Smooth muscle cell (in vitro differentiated cells): ENCODE results near the gene TBC1D16. TPM values are rescaled to one million over a fixed set of nuclear protein-coding genes. Genes with fewer than 3 reads are reported as not detected.

Experiments
- DNase-seq: peaks from one replicate; lab custom pipeline; 2025; ENCODE audit not compliant: unreplicated experiment; lab: John Stamatoyannopoulos, UW
- H2AFZ ChIP-seq: fragments of 200-600 bp; sonication (generic); 2 replicates; pipeline ENCODE4 v1.6.0; 2016; ENCODE audit warnings: antibody characterized with exemption, low read depth, mild to moderate bottlenecking
- H3F3A ChIP-seq: fragments of 200-600 bp; sonication (generic); 2 replicates; pipeline ENCODE4 v1.6.0; 2017; ENCODE audit warnings: antibody characterized with exemption, low read depth
- H3K27ac ChIP-seq: fragments of 200-600 bp; sonication (generic); 2 replicates; pipeline ENCODE4 v1.5.1; 2016; ENCODE audit warnings: low read depth, mild to moderate bottlenecking
- H3K27me3 ChIP-seq: fragments of 200-600 bp; sonication (generic); 2 replicates; pipeline ENCODE4 v1.6.1; 2016; ENCODE audit warnings: low read depth, mild to moderate bottlenecking
- H3K36me3 ChIP-seq: fragments of 200-600 bp; sonication (generic); 2 replicates; pipeline ENCODE4 v1.5.1; 2016; ENCODE audit warnings: low read depth
- H3K4me1 ChIP-seq: fragments of 200-600 bp; sonication (generic); 2 replicates; pipeline ENCODE4 v1.5.1; 2016; ENCODE audit warnings: low read depth
- H3K4me2 ChIP-seq: fragments of 200-600 bp; sonication (generic); 2 replicates; pipeline ENCODE4 v1.6.0; 2016; ENCODE audit warnings: mild to moderate bottlenecking
- H3K4me3 ChIP-seq: fragments of 200-600 bp; sonication (generic); 2 replicates; pipeline ENCODE4 v1.5.1; 2016; ENCODE audit warnings: mild to moderate bottlenecking
- H3K79me2 ChIP-seq: fragments of 200-600 bp; sonication (generic); 2 replicates; pipeline ENCODE4 v1.6.0; 2016; ENCODE audit warnings: low read depth, mild to moderate bottlenecking
- H3K9ac ChIP-seq: fragments of 200-600 bp; sonication (generic); 2 replicates; pipeline ENCODE4 v1.6.0; 2016; ENCODE audit warnings: low read depth
- H3K9me3 ChIP-seq: fragments of 200-600 bp; sonication (generic); replicated peaks from 2 replicates; pipeline ENCODE4 v1.5.1; 2016; ENCODE audit warnings: low read depth
- H4K20me1 ChIP-seq: fragments of 200-600 bp; sonication (generic); 2 replicates; pipeline ENCODE4 v1.6.0; 2016; ENCODE audit warnings: low read depth
- WGBS: methylation state at CpG from one replicate; pipeline ENCODE4 v1.1.7; 2016; ENCODE audit warnings: low lambda C conversion rate; 5-methylcytosine and 5-hydroxymethylcytosine counted together
- polyA plus RNA-seq: library from polyadenylated mRNA; unstranded; fragments of >200 nt; fragmentation: Nextera tagmentation; extraction: Ambion mirVana; gene quantifications from 2 replicates; pipeline ENCODE4 v1.2.1, GENCODE V29; 2016
- total RNA-seq: library from RNA; depleted of rRNA; stranded (reverse); fragments of >200 nt; gene quantifications from 2 replicates; pipeline ENCODE4 v1.2.3, GENCODE V29; 2014
- TF ChIP-seq, protein P1 (sequence below): fragments of 200-600 bp; sonication (generic); IDR thresholded peaks from 2 replicates; pipeline ENCODE4 v1.5.1; 2017; ENCODE audit warnings: borderline replicate concordance, mild to moderate bottlenecking, antibody characterized with exemption; ENCODE audit not compliant: insufficient read depth, poor library complexity, severe bottlenecking

TBC1D16 gene
- total and polyA plus RNA-seq, 2 experiments from 2014 or later, result 17.4 to 24.6 TPM

DNA sequence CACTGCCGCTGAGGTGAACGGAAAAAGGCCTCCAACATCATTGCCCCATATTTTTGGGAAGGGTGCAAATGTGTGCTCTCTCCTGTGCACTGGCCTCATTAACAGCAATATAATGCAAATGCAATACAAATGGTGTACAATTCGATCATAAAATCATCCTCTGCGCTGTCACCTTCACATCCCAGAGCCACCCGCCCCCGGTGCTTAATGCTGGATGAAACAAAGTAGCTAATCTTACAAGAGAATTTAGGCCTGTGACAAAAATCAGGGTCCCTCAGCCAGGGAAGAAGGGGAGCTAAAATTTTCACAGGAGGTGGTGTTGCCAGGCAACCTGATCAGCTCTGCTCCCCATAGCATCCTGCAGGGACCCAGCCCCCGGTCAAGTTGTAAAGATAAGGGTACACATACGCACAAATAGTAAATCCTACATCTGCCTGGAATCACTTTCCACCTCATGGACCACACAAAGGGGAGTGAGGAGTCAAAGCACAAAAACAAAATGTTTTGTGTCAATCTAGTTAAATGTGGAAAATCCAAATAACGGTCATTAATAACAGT is 3.0 kb downstream of the TBC1D16 start:
- TF ChIP-seq, protein P1, sequence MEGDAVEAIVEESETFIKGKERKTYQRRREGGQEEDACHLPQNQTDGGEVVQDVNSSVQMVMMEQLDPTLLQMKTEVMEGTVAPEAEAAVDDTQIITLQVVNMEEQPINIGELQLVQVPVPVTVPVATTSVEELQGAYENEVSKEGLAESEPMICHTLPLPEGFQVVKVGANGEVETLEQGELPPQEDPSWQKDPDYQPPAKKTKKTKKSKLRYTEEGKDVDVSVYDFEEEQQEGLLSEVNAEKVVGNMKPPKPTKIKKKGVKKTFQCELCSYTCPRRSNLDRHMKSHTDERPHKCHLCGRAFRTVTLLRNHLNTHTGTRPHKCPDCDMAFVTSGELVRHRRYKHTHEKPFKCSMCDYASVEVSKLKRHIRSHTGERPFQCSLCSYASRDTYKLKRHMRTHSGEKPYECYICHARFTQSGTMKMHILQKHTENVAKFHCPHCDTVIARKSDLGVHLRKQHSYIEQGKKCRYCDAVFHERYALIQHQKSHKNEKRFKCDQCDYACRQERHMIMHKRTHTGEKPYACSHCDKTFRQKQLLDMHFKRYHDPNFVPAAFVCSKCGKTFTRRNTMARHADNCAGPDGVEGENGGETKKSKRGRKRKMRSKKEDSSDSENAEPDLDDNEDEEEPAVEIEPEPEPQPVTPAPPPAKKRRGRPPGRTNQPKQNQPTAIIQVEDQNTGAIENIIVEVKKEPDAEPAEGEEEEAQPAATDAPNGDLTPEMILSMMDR, result no peak
- Histone ChIP-seq H3K27me3 (no peaks in the 10 kb centered on the region), H3K9ac (no peak overlapping the region), H3K79me2 (peaks cover 71% of the 10 kb centered on the region), H3K4me3 (no peak overlapping the region), H2AFZ (no peak overlapping the region), H4K20me1 (peaks cover 72% of the 10 kb centered on the region), H3K36me3 (no peaks in the 10 kb centered on the region), H3F3A (no peaks in the 10 kb centered on the region), H3K4me1 (peaks cover 4% of the 10 kb centered on the region), H3K9me3 (no peaks in the 10 kb centered on the region), H3K27ac (no peak overlapping the region), H3K4me2 (no peak overlapping the region)
- DNase-seq, result no peak
- 83% methylated on average over 9 of the region's 9 CpGs for WGBS

DNA sequence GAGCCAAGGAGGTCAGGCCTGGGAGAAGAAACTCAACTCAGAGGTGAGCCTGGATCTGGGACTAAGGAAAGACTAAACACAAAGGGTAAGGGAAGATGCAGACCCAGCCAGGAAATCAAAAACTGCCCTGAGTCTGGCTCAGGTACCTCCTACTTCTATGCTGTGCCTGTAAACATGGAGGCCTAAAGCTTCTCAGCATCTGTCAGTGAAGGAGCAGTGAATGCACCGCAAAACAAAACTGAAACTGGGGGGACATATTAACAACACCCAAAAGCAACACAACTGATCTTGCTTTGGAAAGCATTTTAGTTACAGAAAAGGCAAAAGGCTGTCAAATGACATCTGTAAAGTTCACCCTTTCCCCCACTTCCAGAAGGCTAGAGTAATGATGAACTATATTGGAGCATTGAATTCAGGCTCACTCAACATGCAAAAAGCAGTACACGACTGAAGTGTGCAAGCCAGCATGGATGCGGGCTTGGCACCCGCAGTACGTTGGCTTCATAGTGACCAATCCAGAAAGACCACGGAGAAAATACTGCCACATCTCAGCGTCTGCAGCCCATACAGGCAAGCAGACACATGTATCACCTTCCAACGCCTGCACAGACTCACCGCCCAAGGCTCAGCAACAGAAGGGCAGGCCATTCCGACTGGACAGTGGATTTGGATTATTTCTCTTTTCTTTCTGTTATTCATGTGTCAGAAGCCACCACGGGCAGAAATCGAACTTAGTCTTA is 3.8 kb downstream of the TBC1D16 start:
- H3K9me3 ChIP-seq, result no peaks in the 10 kb centered on the region
- no peaks in the 10 kb centered on the region for H3K36me3 ChIP-seq
- WGBS, result 90% methylated on average over 12 of the region's 12 CpGs
- H3K9ac ChIP-seq, result no peak overlapping the region
- peaks cover 81% of the 10 kb centered on the region for H4K20me1 ChIP-seq
- DNase-seq, result no peak
- no peak overlapping the region for H3K4me2 ChIP-seq
- H3K4me1 ChIP-seq, result peaks cover 4% of the 10 kb centered on the region
- TF ChIP-seq, protein P1, result no peak
- H3K27me3 ChIP-seq, result no peaks in the 10 kb centered on the region
- no peak overlapping the region for H3K4me3 ChIP-seq
- H3F3A ChIP-seq, result no peaks in the 10 kb centered on the region
- peaks cover 77% of the 10 kb centered on the region for H3K79me2 ChIP-seq
- no peak overlapping the region for H2AFZ ChIP-seq
- no peak overlapping the region for H3K27ac ChIP-seq

DNA sequence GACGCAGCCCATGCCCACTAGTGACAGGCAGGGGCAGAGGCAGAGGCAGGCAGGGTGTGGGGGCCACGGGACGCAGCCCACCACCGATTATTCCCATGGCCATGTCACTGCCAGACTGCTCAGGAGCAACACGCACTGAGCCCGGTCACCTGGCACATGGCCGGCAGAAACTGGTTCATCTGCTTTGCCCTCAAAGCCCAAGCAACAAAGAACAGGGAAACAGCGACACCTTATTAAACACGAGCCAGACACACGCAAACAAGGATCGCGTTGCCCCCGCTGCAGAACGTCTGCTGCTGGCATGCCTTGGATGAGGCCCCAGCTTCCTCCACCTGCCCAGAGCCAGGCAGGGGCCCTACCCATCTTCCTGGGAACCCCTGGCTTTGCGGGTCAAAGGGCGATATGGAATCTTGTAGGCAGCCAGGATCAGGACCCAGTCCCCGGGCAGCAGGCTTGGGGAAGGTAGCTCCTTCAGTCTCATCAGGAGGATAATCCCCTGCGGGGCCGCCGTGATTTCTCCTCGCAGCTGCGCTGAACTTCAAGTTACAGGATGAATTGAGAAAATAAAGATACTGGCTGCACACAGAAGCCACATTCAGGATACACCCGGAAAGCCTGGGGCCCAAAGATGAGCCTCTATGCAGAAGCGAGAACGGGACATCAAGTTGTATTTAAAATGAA is 4.8 kb downstream of the TBC1D16 start:
- WGBS, result 93% methylated on average over 25 of the region's 25 CpGs
- Histone ChIP-seq H3K79me2 (peaks cover 87% of the 10 kb centered on the region), H3K27ac (no peak overlapping the region), H3K9me3 (no peaks in the 10 kb centered on the region), H3K9ac (no peak overlapping the region), H3K36me3 (no peaks in the 10 kb centered on the region), H3K4me3 (no peak overlapping the region), H3K4me2 (no peak overlapping the region), H4K20me1 (peaks cover 91% of the 10 kb centered on the region), H3K27me3 (no peaks in the 10 kb centered on the region), H2AFZ (no peak overlapping the region), H3K4me1 (peaks cover 4% of the 10 kb centered on the region), H3F3A (no peaks in the 10 kb centered on the region)
- TF ChIP-seq, protein P1, result no peak
- no peak for DNase-seq
